ENCODE measurements around the gene KCNQ1. TPM values are rescaled to one million over a fixed set of nuclear protein-coding genes. Genes with fewer than 3 reads are reported as not detected.

The KCNQ1 gene
- total and polyA plus RNA-seq, 3 experiments from 2014 or later: 2.6 to 5.7 (median 3.4) TPM

DNA sequence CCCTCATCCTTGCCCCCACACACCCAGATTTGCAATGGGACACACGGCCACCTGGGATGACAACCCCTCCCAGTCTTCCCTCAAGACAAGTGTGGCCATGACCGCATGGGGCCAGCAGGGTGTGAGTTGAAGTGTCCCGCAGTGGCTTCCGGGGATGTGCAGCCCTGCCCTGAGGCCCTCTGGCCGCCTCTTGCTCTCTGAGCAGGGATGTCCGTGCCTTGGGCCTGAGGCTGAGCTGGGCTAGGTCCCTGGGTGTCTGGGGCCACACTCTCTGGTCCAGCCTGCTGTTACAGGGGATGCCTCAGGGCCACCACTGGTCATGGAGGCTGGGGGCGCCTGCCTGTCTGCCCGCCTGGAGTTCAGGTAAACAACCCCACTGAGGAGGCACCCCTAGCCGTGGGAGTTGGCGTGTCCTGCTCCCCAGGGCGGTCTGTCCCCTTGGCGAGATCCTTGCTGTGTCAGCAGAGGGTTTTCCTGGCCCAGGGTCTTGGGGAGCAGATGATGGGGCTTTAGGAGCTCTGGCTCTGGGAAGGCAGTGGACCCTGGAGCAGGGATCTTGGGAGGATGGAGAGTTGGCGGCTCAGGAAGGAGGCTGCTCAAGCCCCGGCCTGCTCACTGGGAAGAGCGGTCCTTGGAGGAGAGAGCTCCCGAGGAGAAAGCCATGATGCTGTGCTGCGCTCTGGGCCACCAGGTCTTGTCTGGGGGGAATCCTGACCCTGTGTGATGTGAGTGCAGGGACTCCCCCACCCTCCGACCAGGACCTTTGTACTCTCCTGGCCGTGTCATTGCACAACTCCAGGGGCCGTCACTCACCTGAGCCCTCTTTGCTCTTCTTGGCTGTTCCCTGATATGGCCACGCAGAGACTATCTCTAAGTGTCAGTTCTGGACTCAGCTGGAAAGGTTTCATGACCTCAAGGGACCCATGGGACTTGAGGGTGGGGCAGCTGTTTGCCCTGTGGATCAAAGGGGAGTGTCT is 67.9 kb downstream of the KCNQ1 start:
- Mint-ChIP-seq H3K27ac (no peak overlapping the region), H3K4me3 (no peak overlapping the region), H3K27me3 (no peaks in the 10 kb centered on the region), H3K36me3 (no peaks in the 10 kb centered on the region), H3K4me1 (no peaks in the 10 kb centered on the region), H3K9me3 (no peaks in the 10 kb centered on the region)
- ChIA-PET POLR2A (no interaction called here), CTCF (interaction anchor here (1.4 kb wide), 1 partner anchor 21 kb away, joined by 7 read pairs; no protein-coding TSS in a partner anchor)
- H3K36me3 ChIP-seq (ENCODE audit: insufficient read depth, low read length): no peaks in the 10 kb centered on the region
- no peaks in the 10 kb centered on the region for H3K27me3 ChIP-seq (ENCODE audit: insufficient read depth, low read length, poor library complexity, severe bottlenecking)
- H3K4me1 ChIP-seq (ENCODE audit: insufficient read depth, low read length): no peaks in the 10 kb centered on the region
- no peaks in the 10 kb centered on the region for H3K9me3 ChIP-seq (ENCODE audit: low read length)
- no peak overlapping the region for H3K27ac ChIP-seq (ENCODE audit: low read depth, low read length)
- H3K4me3 ChIP-seq (ENCODE audit: low read length): no peak overlapping the region
- no peak for DNase-seq

DNA sequence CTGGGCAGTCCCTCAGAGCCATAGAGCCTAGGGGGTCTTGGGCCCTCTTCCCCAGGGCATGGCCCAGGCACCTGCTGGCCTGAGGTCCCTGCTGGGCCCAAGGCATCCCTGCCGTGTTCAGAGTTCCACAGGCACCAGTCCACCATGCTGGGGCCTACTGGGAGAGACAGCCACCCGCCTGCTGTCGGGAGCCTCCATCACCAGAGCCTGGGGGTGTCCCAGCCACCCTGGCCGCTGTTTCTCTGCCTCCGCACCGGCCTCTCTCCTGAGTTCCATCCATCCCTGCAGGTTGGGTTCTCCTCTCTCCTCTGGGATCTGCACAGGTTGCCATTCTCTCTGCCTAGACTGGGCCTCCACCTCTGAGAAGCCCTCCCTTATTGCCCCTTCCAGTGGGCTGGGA is 68.6 kb downstream of the KCNQ1 start:
- H3K27ac Mint-ChIP-seq: no peak overlapping the region
- Histone ChIP-seq H3K4me3 (ENCODE audit: low read length) (no peak overlapping the region), H3K27ac (ENCODE audit: low read depth, low read length) (no peak overlapping the region), H3K9me3 (ENCODE audit: low read length) (no peaks in the 10 kb centered on the region), H3K27me3 (ENCODE audit: insufficient read depth, low read length, poor library complexity, severe bottlenecking) (no peaks in the 10 kb centered on the region), H3K36me3 (ENCODE audit: insufficient read depth, low read length) (no peaks in the 10 kb centered on the region), H3K4me1 (ENCODE audit: insufficient read depth, low read length) (no peaks in the 10 kb centered on the region)
- ChIA-PET CTCF (interaction anchor here (1.4 kb wide), 1 partner anchor 20 kb away, joined by 7 read pairs; no protein-coding TSS in a partner anchor), POLR2A (no interaction called here)
- H3K4me3 Mint-ChIP-seq: no peak overlapping the region
- no peaks in the 10 kb centered on the region for H3K4me1 Mint-ChIP-seq
- H3K27me3 Mint-ChIP-seq: no peaks in the 10 kb centered on the region
- DNase-seq: no peak
- no peaks in the 10 kb centered on the region for H3K36me3 Mint-ChIP-seq
- H3K9me3 Mint-ChIP-seq: no peaks in the 10 kb centered on the region

DNA sequence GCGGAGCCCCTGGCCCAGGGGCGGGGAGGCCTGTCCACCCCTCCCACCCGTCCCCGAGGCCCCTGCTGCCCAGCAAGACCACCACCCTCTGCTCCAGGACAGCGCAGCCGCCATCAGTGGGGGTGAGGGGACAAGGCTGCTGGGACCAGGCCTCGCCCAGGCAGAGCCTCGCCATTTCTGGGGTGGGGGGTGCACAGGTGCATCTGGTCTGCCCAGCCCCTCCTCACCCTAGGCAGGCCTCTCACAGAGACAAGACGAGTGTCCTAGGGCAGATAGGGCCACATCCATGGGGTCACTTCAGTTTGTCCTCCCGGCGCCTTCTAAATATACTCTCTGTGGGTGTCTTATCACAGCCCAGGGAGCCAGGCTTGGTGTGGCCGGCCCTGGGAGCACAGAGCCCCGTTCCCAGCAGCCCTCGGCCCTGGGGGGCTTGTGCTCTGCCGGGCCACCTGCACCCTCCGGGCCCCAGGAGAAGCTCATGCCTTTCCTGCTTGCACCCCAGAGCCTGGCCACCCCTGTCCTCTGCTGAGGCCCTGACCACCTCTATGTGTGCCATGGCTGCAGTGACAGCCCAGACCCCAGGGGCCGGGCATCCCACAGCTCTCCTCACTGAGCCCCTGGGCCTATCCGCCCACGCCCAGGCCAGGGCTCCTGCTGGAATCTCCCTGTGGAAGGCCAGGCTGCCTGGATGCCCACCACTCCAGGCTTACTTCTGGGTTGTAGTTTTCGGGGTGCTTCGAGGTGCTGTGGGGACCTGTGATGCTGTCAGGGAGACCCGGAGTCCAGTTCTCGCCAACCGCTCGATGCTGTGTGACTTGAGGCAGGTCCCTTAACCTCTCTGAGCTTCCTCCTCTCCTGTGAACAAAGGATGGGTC is 70.8 kb downstream of the KCNQ1 start:
- H3K27ac ChIP-seq (ENCODE audit: low read depth, low read length): no peak overlapping the region
- H3K27me3 ChIP-seq (ENCODE audit: insufficient read depth, low read length, poor library complexity, severe bottlenecking): no peaks in the 10 kb centered on the region
- H3K9me3 ChIP-seq (ENCODE audit: low read length): no peaks in the 10 kb centered on the region
- Mint-ChIP-seq H3K4me3 (no peak overlapping the region), H3K9me3 (no peaks in the 10 kb centered on the region), H3K27ac (no peak overlapping the region), H3K27me3 (no peaks in the 10 kb centered on the region), H3K4me1 (no peaks in the 10 kb centered on the region), H3K36me3 (no peaks in the 10 kb centered on the region)
- no peaks in the 10 kb centered on the region for H3K36me3 ChIP-seq (ENCODE audit: insufficient read depth, low read length)
- POLR2A ChIA-PET: no interaction called here
- no peak overlapping the region for H3K4me3 ChIP-seq (ENCODE audit: low read length)
- DNase-seq: peak in 1 of 5 donors; percentile 35
- CTCF ChIA-PET: no interaction called here
- no peaks in the 10 kb centered on the region for H3K4me1 ChIP-seq (ENCODE audit: insufficient read depth, low read length)

DNA sequence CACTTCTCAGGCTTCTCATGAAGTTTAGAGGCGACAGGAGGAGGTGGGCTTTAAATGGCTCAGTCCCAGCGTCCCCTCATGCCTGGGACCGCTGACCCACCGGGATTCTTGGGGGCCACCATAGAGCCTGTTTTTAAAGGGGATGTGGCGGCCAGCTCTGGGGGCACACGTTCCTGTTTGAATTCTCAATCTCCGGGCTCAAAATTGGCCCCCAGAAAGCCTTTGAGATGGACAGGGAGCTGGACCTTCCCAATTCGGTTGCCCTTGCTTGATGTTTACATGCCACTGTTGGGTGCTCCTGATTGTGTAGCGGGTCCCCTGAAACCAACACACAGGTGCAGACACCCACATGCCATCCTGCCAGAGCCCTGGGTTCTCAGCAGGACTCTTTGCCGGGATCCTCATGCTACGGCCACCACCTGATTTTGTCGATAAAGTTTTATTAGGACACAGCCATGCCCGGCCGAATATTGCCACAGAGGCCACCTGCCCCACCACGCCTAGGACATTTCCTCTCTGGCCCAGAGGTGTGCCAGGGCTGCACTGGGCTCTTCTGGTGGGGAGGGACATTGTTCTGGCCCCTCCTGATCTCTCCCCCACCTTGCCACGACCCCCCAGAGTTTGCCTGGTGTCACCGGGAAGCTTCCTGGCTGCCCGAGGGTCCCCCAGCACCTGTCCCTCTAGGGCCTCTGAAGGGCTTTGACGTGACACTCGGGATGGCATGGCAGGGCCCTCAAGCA is 71.6 kb downstream of the KCNQ1 start:
- Histone ChIP-seq H3K9me3 (ENCODE audit: low read length) (no peaks in the 10 kb centered on the region), H3K36me3 (ENCODE audit: insufficient read depth, low read length) (no peaks in the 10 kb centered on the region), H3K4me3 (ENCODE audit: low read length) (no peak overlapping the region), H3K27ac (ENCODE audit: low read depth, low read length) (no peak overlapping the region), H3K4me1 (ENCODE audit: insufficient read depth, low read length) (no peaks in the 10 kb centered on the region), H3K27me3 (ENCODE audit: insufficient read depth, low read length, poor library complexity, severe bottlenecking) (no peaks in the 10 kb centered on the region)
- Mint-ChIP-seq H3K9me3 (no peaks in the 10 kb centered on the region), H3K4me3 (no peak overlapping the region), H3K4me1 (no peaks in the 10 kb centered on the region), H3K36me3 (no peaks in the 10 kb centered on the region), H3K27ac (no peak overlapping the region), H3K27me3 (no peaks in the 10 kb centered on the region)
- DNase-seq: no peak
- ChIA-PET POLR2A (no interaction called here), CTCF (no interaction called here)

DNA sequence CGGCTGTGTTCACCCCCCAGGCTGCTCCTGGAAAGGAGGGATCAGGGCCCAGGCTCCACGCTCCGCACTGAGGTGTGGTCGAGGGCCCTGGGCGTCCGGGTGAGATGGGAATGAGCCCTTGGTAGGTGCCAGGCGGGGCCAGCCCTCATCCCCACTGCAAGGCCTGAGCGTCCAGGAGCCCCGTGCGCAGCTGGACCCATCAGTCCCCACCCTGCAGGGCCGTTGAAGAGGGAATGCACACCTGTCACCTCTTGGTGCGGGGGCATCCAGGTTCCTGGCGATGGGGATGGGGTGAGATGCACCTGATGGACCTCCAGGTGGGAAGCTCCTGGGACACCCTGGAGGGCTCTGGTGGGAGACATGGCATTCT is 72.2 kb downstream of the KCNQ1 start:
- H3K4me3 ChIP-seq (ENCODE audit: low read length): no peak overlapping the region
- POLR2A ChIA-PET: no interaction called here
- Mint-ChIP-seq H3K4me1 (no peaks in the 10 kb centered on the region), H3K4me3 (no peak overlapping the region), H3K36me3 (no peaks in the 10 kb centered on the region), H3K27ac (no peak overlapping the region), H3K27me3 (no peaks in the 10 kb centered on the region), H3K9me3 (no peaks in the 10 kb centered on the region)
- no peaks in the 10 kb centered on the region for H3K9me3 ChIP-seq (ENCODE audit: low read length)
- peak in 1 of 5 donors; percentile 30 for DNase-seq
- H3K27ac ChIP-seq (ENCODE audit: low read depth, low read length): no peak overlapping the region
- CTCF ChIA-PET: no interaction called here
- H3K36me3 ChIP-seq (ENCODE audit: insufficient read depth, low read length): no peaks in the 10 kb centered on the region
- no peaks in the 10 kb centered on the region for H3K27me3 ChIP-seq (ENCODE audit: insufficient read depth, low read length, poor library complexity, severe bottlenecking)
- H3K4me1 ChIP-seq (ENCODE audit: insufficient read depth, low read length): no peaks in the 10 kb centered on the region

DNA sequence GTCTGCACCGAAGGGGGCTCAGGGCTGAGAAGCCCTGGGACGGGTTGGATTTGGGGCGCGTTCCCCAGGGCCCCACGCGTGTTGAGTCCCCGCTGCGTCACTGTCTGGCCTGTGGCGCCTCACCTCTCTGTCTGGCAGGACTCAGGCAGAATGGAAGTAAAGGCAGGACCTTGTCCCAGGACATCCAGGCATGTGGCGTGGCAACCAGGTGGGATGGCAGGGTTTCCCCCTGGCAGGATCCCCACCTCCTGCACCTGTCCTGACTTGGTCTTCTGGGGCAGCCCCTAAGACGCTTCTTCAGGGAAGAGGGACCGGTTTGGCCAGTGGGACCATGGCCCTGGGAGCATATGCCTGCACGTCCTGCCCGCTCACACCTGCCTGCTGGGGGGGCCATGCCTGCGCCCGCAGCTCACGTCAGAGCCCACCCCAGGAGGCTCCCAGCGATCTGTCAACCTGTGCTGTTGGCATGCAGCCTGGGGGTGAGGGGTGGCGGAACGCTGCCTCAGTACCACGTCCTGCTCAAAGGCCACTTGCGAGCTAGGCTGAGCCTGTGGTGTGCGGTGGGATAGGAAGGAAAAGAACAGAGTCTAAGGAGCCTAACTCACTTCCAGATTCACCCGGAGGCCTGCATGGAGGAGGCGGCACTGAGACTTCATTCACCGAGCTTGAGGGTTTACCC is 72.7 kb downstream of the KCNQ1 start:
- POLR2A ChIA-PET: no interaction called here
- Histone ChIP-seq H3K9me3 (ENCODE audit: low read length) (no peaks in the 10 kb centered on the region), H3K4me3 (ENCODE audit: low read length) (no peak overlapping the region), H3K4me1 (ENCODE audit: insufficient read depth, low read length) (no peaks in the 10 kb centered on the region), H3K27me3 (ENCODE audit: insufficient read depth, low read length, poor library complexity, severe bottlenecking) (no peaks in the 10 kb centered on the region), H3K27ac (ENCODE audit: low read depth, low read length) (no peak overlapping the region), H3K36me3 (ENCODE audit: insufficient read depth, low read length) (no peaks in the 10 kb centered on the region)
- Mint-ChIP-seq H3K27me3 (no peaks in the 10 kb centered on the region), H3K4me3 (no peak overlapping the region), H3K27ac (no peak overlapping the region), H3K4me1 (no peaks in the 10 kb centered on the region), H3K9me3 (no peaks in the 10 kb centered on the region), H3K36me3 (no peaks in the 10 kb centered on the region)
- CTCF ChIA-PET: no interaction called here
- DNase-seq: no peak

DNA sequence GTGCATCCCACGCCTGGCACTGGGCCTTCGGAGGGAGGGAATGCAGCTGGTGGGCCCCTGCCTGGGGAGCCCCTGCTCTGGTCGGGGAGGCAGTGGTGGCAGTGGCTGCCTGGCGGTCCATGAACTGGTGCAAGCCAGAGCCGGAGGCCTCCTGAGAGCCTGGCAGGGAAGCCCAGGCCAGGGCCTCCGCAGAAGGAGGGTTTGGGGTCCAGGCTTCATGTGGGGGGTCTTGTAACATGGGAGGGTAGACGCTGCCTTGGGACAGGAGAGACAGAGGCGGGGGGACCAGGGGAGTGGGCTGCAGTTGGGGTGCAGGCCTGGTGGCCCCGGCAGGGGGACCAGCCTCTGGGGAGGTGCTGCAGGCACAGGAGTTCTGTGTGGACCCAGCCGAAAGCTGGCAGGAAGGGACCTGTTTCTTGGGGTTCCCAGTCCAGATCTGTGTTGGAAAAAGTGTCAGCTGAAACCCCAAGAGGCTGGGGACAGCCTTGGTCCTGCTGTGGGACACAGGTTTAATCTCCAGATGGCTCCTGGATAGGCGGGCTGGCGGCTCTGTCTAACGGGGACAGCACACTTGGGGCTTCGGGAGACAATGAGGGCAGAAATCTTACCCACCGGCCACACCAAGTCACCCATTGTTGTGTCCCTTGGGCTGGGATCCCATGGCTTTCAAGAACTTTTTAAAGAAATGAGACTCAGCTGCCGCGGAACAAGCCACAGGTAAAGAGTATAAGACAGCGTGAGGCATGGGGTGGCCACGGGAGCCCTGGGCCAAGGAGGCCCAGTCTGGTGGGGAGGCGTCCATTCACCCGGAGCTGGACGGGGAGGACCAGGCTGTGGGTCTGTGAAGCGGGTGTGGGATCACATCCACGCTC is 73.5 kb downstream of the KCNQ1 start:
- Histone ChIP-seq H3K4me3 (ENCODE audit: low read length) (no peak overlapping the region), H3K4me1 (ENCODE audit: insufficient read depth, low read length) (no peaks in the 10 kb centered on the region), H3K36me3 (ENCODE audit: insufficient read depth, low read length) (no peaks in the 10 kb centered on the region), H3K27me3 (ENCODE audit: insufficient read depth, low read length, poor library complexity, severe bottlenecking) (no peaks in the 10 kb centered on the region), H3K27ac (ENCODE audit: low read depth, low read length) (no peak overlapping the region), H3K9me3 (ENCODE audit: low read length) (no peaks in the 10 kb centered on the region)
- no peaks in the 10 kb centered on the region for H3K27me3 Mint-ChIP-seq
- peak in 2 of 5 donors; percentile 0 to 41 for DNase-seq
- H3K9me3 Mint-ChIP-seq: no peaks in the 10 kb centered on the region
- no peaks in the 10 kb centered on the region for H3K36me3 Mint-ChIP-seq
- no peak overlapping the region for H3K4me3 Mint-ChIP-seq
- ChIA-PET POLR2A (interaction anchor here (0.6 kb wide), 1 partner anchor 335 kb away, joined by 5 read pairs; no protein-coding TSS in a partner anchor), CTCF (interaction anchor here (1.0 to 1.8 kb wide), 3 partner anchors 13 to 97 kb away, joined by 4 to 8 read pairs (median 5); no protein-coding TSS in a partner anchor)
- no peaks in the 10 kb centered on the region for H3K4me1 Mint-ChIP-seq
- no peak overlapping the region for H3K27ac Mint-ChIP-seq
